Kidney epithelial cell (primary cell): Measurements from ENCODE around the gene INHA. TPM values are rescaled to one million over a fixed set of nuclear protein-coding genes. Genes with fewer than 3 reads are reported as not detected.

ENCODE experiments used
- DNase-seq: peaks from one replicate; pipeline ENCODE4 v3.0.0-alpha.2; 2010; ENCODE audit warnings: low read depth
- H3K27me3 ChIP-seq: 2 replicates; pipeline ENCODE4 v1.6.0; 2011; ENCODE audit warnings: low read length; ENCODE audit not compliant: control insufficient read depth, insufficient read depth
- H3K36me3 ChIP-seq: 2 replicates; pipeline ENCODE4 v1.5.1; 2011; ENCODE audit warnings: low read length; ENCODE audit not compliant: control insufficient read depth, insufficient read depth
- H3K4me3 ChIP-seq: 2 replicates; pipeline ENCODE4 v1.5.1; 2011; ENCODE audit warnings: low read depth, mild to moderate bottlenecking, control low read depth, low read length
- total RNA-seq: library from RNA; depleted of rRNA; stranded (reverse); fragments of >200 nt; gene quantifications from 2 replicates; pipeline ENCODE4 v1.2.3, GENCODE V29; 2015
- TF ChIP-seq, protein P1 (sequence below): IDR thresholded peaks from 2 replicates; pipeline ENCODE4 v1.5.1; 2011; ENCODE audit warnings: mild to moderate bottlenecking, moderate library complexity, low read length, control low read depth, inconsistent platforms; ENCODE audit not compliant: insufficient read depth, poor library complexity, severe bottlenecking

INHA gene
- total RNA-seq, 1 donor from 2014 or later: not detected

DNA sequence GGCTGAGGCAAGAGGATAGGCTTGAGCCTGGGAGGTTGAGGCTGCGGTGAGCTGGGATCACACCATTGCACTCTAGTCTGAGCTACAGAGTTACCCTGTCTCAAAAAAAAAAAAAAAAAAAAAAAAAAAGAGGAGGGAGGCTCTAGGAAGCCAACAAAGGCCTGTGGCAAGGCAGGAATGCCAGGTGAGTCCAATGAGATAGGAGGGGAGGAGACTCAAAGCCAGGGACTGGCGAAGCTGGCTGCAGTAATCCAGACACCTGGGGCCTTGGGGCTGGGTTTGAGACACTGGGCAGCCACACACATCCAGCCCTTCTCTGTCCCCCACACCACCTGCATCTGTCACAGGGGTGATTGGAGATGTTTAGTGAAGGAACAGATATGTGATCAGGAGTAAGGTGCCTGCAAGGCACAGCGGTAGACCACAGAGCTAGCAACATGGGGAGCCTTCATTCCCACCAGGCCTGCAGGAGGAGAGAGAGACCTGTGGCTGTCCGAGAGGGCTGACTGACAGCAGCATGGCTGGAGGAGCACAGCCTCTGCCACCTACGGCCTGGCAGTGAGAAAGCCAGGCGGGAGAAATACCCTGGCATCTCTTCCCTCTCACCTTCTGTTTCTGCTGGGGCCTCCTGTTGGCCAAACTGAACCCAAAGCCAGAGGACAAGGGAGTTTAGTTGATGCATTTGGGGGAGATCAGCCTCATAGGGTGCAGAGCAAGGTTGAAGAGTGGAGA is 38.0 kb upstream of the INHA start:
- H3K27me3 ChIP-seq: peaks cover 31% of the 10 kb centered on the region
- H3K4me3 ChIP-seq: no peak overlapping the region
- H3K36me3 ChIP-seq: no peaks in the 10 kb centered on the region
- DNase-seq: no peak
- TF ChIP-seq, protein P1, sequence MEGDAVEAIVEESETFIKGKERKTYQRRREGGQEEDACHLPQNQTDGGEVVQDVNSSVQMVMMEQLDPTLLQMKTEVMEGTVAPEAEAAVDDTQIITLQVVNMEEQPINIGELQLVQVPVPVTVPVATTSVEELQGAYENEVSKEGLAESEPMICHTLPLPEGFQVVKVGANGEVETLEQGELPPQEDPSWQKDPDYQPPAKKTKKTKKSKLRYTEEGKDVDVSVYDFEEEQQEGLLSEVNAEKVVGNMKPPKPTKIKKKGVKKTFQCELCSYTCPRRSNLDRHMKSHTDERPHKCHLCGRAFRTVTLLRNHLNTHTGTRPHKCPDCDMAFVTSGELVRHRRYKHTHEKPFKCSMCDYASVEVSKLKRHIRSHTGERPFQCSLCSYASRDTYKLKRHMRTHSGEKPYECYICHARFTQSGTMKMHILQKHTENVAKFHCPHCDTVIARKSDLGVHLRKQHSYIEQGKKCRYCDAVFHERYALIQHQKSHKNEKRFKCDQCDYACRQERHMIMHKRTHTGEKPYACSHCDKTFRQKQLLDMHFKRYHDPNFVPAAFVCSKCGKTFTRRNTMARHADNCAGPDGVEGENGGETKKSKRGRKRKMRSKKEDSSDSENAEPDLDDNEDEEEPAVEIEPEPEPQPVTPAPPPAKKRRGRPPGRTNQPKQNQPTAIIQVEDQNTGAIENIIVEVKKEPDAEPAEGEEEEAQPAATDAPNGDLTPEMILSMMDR: no peak

GRCh38 chr2:219536425-219536824 is 35.7 kb upstream of the INHA start:
- H3K4me3 ChIP-seq: no peak overlapping the region
- DNase-seq: no peak
- TF ChIP-seq, protein P1: no peak
- H3K27me3 ChIP-seq: peaks cover 15% of the 10 kb centered on the region
- peaks cover 5% of the 10 kb centered on the region for H3K36me3 ChIP-seq

GRCh38 chr2:219536967-219537366 is 35.1 kb upstream of the INHA start:
- TF ChIP-seq, protein P1: no peak
- no peak for DNase-seq
- no peak overlapping the region for H3K4me3 ChIP-seq
- peaks cover 11% of the 10 kb centered on the region for H3K27me3 ChIP-seq
- peaks cover 5% of the 10 kb centered on the region for H3K36me3 ChIP-seq

- Histone ChIP-seq H3K27me3 (peaks cover 3% of the 10 kb centered on the region), H3K4me3 (no peak overlapping the region), H3K36me3 (peaks cover 5% of the 10 kb centered on the region)
- TF ChIP-seq, protein P1: peak; percentile 18
- no peak for DNase-seq
These were observed 34.2 kb upstream of the INHA start for GRCh38 chr2:219537657-219538488.

DNA sequence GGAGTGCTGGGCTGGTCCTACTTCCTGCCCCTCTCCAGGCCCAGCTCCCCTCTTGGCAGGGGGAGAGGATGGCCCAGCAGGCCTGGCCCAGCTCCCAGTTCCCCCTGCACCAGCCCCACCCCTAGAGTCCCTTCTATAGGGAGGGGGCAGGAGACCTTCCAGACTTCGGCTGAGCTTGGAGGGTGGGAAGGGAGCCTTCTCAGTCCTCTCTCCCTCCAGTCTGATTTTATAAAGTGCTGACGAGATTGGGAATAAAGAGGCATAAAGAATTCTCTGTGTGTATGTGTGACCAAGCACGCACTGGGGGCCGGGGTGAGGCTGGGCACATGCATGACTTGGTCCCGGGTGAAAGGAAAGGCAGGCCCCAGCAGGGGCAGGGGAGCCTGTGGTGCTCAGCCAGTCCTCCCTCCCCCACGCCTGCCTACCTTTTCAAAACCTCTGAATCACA is 33.6 kb upstream of the INHA start:
- Histone ChIP-seq H3K36me3 (peaks cover 5% of the 10 kb centered on the region), H3K27me3 (no peaks in the 10 kb centered on the region), H3K4me3 (no peak overlapping the region)
- TF ChIP-seq, protein P1: no peak
- DNase-seq: no peak
